PC-3 (cell line): Measurements from ENCODE around the gene TCEA2. TPM values are rescaled to one million over a fixed set of nuclear protein-coding genes. Genes with fewer than 3 reads are reported as not detected.

Experiments used
- ATAC-seq: fragments of 200-7000 bp; cut with Tn5 transposase; 2 replicates; pipeline ENCODE4 v1.9.1; 2020; ENCODE audit warnings: mild to moderate bottlenecking, moderate library complexity
- BruUV-seq: library from RNA; stranded (reverse); fragments of 400-500 nt; replicated peaks from 2 replicates; lab custom pipeline; 2021; lab: Mats Ljungman, UMichigan
- CTCF ChIA-PET: fragments of 300-600 bp; sonication (Branson Sonifier 250); formaldehyde crosslinking; loops from one replicate; lab custom pipeline; 2022; ENCODE audit warnings: antibody characterized with exemption; lab: Charles Lee
- POLR2A ChIA-PET: fragments of 300-600 bp; sonication (Branson Sonifier 250); formaldehyde crosslinking; loops from one replicate; lab custom pipeline; 2022; ENCODE audit warnings: antibody characterized with exemption; ENCODE audit not compliant: unreplicated experiment; lab: Charles Lee
- DNase-seq: peaks from one replicate; pipeline ENCODE4 v3.0.0-alpha.2; 2015
- H2AFZ ChIP-seq: fragments of 300-600 bp; sonication (generic); 2 replicates; pipeline ENCODE4 v1.6.0; 2016; ENCODE audit warnings: antibody characterized with exemption, low read length
- H3F3A ChIP-seq: fragments of 300-600 bp; sonication (generic); one replicate; pipeline ENCODE4 v1.6.0; 2017; ENCODE audit warnings: antibody characterized with exemption, low read length, control low read depth, mild to moderate bottlenecking; ENCODE audit not compliant: unreplicated experiment
- H3K27ac ChIP-seq: fragments of 300-600 bp; sonication (generic); 2 replicates; pipeline ENCODE4 v1.5.1; 2016; ENCODE audit warnings: mild to moderate bottlenecking, low read length
- H3K27me3 ChIP-seq: fragments of 300-600 bp; sonication (generic); 2 replicates; pipeline ENCODE4 v1.6.1; 2016; ENCODE audit warnings: low read length, mixed read lengths
- H3K36me3 ChIP-seq: fragments of 300-600 bp; sonication (generic); 2 replicates; pipeline ENCODE4 v1.6.1; 2016; ENCODE audit warnings: low read depth, mixed run types, low read length, mixed read lengths
- H3K4me1 ChIP-seq: fragments of 300-600 bp; sonication (generic); 2 replicates; pipeline ENCODE4 v1.5.1; 2016; ENCODE audit warnings: low read length; ENCODE audit not compliant: insufficient read depth
- H3K4me2 ChIP-seq: fragments of 300-600 bp; sonication (generic); 2 replicates; pipeline ENCODE4 v1.6.0; 2016; ENCODE audit warnings: low read length
- H3K4me3 ChIP-seq: fragments of 300-600 bp; sonication (generic); 2 replicates; pipeline ENCODE4 v1.5.1; 2016; ENCODE audit warnings: mild to moderate bottlenecking, low read length, mixed read lengths
- H3K79me2 ChIP-seq: fragments of 300-600 bp; sonication (generic); 2 replicates; pipeline ENCODE4 v1.6.1; 2017; ENCODE audit warnings: low read length, mixed read lengths
- H3K9ac ChIP-seq: fragments of 300-600 bp; sonication (generic); 2 replicates; pipeline ENCODE4 v1.6.0; 2016; ENCODE audit warnings: mild to moderate bottlenecking, low read length
- H3K9me2 ChIP-seq: fragments of 300-600 bp; sonication (generic); replicated peaks from 2 replicates; pipeline ENCODE4 v1.6.1; 2016; ENCODE audit warnings: mixed run types, low read length, mixed read lengths
- H3K9me3 ChIP-seq: fragments of 300-600 bp; sonication (generic); 2 replicates; pipeline ENCODE4 v1.6.1; 2016; ENCODE audit warnings: low read length, mixed read lengths
- H4K20me1 ChIP-seq: fragments of 300-600 bp; sonication (generic); 2 replicates; pipeline ENCODE4 v1.6.1; 2016; ENCODE audit warnings: low read length, mixed read lengths
- EZH2 ChIP-seq: fragments of 300-600 bp; sonication (generic); IDR thresholded peaks from one replicate; pipeline ENCODE4 v1.6.1; 2017; ENCODE audit warnings: antibody characterized with exemption, mild to moderate bottlenecking, low read length; ENCODE audit not compliant: unreplicated experiment
- EZH2phosphoT487 ChIP-seq: fragments of 300-600 bp; sonication (generic); IDR thresholded peaks from 2 replicates; pipeline ENCODE4 v1.6.1; 2018; ENCODE audit warnings: mild to moderate bottlenecking, antibody characterized with exemption, low read length, borderline replicate concordance
- intact Hi-C: fragments of 100-400 bp; cut with micrococcal nuclease; formaldehyde crosslinking; loops from 2 replicates; pipeline ENCODE4 v1.9.0; 2023
- total RNA-seq: library from RNA; depleted of rRNA; stranded (reverse); fragments of >200 nt; gene quantifications from 2 replicates; pipeline ENCODE4 v1.2.3, GENCODE V29; 2014
- TF ChIP-seq, protein P1 (sequence below): fragments of 300-600 bp; sonication (generic); conservative IDR thresholded peaks from 2 replicates; pipeline ENCODE4 v1.5.1; 2017; ENCODE audit warnings: antibody characterized with exemption, low read depth, mild to moderate bottlenecking, low read length

The TCEA2 gene
- total RNA-seq, 1 experiment from 2014 or later, result 19.1 TPM

DNA sequence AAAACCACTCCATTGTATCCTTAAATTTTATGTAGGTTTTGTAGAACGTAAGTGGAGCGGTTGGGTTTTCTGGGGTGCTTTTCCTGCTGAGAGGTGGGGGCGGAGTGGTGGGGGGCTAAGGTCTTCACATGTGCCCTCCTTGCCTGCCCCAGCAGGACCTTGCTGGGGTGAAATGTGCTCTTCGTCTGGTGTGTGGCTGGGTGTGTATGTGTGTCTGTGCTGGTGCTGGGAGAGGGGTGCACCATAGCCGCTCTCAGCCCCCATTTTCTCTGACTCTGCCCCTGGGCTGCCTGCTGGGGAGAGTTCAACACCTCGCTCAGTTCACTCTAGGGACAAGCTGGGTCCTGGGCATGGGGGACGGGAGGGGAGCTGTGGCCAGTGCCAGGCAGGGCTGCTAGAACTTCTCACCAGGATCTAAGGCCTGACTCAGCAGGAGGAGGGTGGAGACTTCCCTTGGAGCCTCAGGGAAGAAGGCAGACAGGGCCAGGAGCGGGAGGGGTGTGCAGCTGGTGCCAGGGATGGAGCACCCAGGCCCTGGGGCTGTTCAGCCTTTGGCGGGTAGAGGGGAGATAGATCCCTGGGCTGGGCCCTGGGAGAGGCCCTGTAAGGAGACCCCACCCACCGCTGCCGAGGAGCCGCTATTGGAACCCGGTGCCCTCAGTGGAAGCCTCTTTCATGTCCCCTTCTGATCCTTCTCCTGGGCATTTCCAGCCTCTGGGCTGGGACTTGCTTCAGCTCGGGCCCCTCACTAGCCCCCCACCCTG, 18.3 kb upstream of the TCEA2 start:
- POLR2A ChIA-PET, result no interaction called here
- Histone ChIP-seq H3K9me3 (no peaks in the 10 kb centered on the region), H3K4me2 (peak overlapping the region; percentile 35), H3F3A (peaks cover 5% of the 10 kb centered on the region), H2AFZ (0 out of 2 replicates have a peak overlapping the region, but pooled peaks have one; percentile 9), H3K79me2 (no peaks in the 10 kb centered on the region), H3K4me1 (peaks cover 26% of the 10 kb centered on the region), H3K9ac (no peak overlapping the region), H3K4me3 (no peak overlapping the region), H3K27me3 (no peaks in the 10 kb centered on the region), H3K9me2 (no peaks in the 10 kb centered on the region), H4K20me1 (no peaks in the 10 kb centered on the region), H3K27ac (peak overlapping the region; percentile 31), H3K36me3 (no peaks in the 10 kb centered on the region)
- BruUV-seq, result no TSS peak
- CTCF ChIA-PET, result interaction anchor here (0.5 to 0.7 kb wide), 2 partner anchors 9 to 172 kb away, joined by 3 read pairs; no protein-coding TSS in a partner anchor
- intact Hi-C loops, result no loop called here
- peak; percentile 83 for DNase-seq
- ATAC-seq, result peak; percentile 91
- no peak for TF ChIP-seq EZH2
- TF ChIP-seq, protein P1, sequence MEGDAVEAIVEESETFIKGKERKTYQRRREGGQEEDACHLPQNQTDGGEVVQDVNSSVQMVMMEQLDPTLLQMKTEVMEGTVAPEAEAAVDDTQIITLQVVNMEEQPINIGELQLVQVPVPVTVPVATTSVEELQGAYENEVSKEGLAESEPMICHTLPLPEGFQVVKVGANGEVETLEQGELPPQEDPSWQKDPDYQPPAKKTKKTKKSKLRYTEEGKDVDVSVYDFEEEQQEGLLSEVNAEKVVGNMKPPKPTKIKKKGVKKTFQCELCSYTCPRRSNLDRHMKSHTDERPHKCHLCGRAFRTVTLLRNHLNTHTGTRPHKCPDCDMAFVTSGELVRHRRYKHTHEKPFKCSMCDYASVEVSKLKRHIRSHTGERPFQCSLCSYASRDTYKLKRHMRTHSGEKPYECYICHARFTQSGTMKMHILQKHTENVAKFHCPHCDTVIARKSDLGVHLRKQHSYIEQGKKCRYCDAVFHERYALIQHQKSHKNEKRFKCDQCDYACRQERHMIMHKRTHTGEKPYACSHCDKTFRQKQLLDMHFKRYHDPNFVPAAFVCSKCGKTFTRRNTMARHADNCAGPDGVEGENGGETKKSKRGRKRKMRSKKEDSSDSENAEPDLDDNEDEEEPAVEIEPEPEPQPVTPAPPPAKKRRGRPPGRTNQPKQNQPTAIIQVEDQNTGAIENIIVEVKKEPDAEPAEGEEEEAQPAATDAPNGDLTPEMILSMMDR, result no peak
- TF ChIP-seq EZH2phosphoT487, result no peak

DNA sequence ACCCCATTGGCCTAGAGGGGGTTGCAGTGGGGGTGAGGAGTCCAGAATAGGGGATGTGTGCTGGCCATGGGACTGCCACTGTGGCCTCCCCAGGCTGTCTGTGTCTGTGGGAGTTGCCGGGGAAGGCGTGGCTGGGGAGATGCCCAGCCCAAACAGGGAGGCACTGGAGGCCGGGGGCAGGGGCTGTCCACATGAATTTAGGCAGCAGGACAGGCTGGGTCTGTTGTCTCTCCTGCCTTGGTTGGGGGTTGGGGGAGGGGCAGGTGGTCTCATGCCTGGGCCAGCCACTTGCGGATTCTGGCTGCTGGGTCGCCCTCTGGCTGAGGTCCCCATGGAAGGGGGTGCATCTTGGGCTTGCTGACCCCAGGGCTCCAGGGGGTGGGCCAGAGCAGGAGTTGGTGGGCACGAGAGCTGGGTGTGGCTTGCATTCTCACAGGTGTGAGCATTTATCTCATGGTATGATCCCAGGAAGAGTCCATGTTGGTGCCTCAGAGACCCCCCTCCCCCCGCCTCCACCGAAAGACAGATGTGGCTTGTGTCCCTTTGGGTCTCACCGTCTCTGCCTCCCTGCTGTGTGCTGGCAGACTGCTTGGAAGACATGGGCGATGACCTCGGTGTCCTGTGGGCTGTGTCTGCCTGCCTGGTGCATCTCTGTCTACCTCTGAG, 17.5 kb upstream of the TCEA2 start:
- ChIA-PET CTCF (no interaction called here), POLR2A (no interaction called here)
- no peak overlapping the region for H3K4me3 ChIP-seq
- peak overlapping the region; percentile 2; the same call in 1 of the 2 replicates for H3K27ac ChIP-seq
- H3K4me1 ChIP-seq, result peaks cover 28% of the 10 kb centered on the region
- DNase-seq (peak; percentile 24), ATAC-seq (peak; percentile 20)
- intact Hi-C loops, result no loop called here
- peak overlapping the region; percentile 35; the same call in 1 of the 2 replicates for H3K4me2 ChIP-seq
- H3K9me2 ChIP-seq, result no peaks in the 10 kb centered on the region
- no peaks in the 10 kb centered on the region for H3K79me2 ChIP-seq
- H3F3A ChIP-seq, result peaks cover 5% of the 10 kb centered on the region
- no TSS peak for BruUV-seq
- no peaks in the 10 kb centered on the region for H4K20me1 ChIP-seq
- no peaks in the 10 kb centered on the region for H3K27me3 ChIP-seq
- H3K36me3 ChIP-seq, result no peaks in the 10 kb centered on the region
- no peaks in the 10 kb centered on the region for H3K9me3 ChIP-seq
- H2AFZ ChIP-seq, result no peak overlapping the region
- TF ChIP-seq EZH2phosphoT487 (no peak), EZH2 (no peak)
- TF ChIP-seq, protein P1, result no peak
- H3K9ac ChIP-seq, result no peak overlapping the region

DNA sequence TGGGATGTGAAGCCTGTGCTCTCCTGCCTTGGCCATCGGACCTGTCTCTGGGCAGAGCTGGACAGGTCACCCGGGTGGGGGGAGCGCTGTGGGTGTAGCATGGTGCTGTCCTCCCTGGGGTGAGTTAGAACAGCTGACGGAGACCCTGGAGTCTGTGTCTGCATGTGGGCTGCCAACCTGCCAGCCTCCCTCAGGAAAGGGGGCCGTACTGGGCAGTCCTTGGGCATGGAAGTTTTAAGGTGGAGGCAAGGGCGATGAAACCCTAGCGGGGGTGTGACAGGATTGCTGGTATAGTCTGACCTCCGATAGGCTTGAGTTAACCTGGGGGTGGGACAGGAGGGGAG, 16.0 kb upstream of the TCEA2 start:
- TF ChIP-seq EZH2phosphoT487, result no peak
- TF ChIP-seq, protein P1, result no peak
- H3K9ac ChIP-seq, result no peak overlapping the region
- H3K79me2 ChIP-seq, result no peaks in the 10 kb centered on the region
- H3K36me3 ChIP-seq, result no peaks in the 10 kb centered on the region
- H3K4me3 ChIP-seq, result no peak overlapping the region
- ChIA-PET CTCF (no interaction called here), POLR2A (no interaction called here)
- no TSS peak for BruUV-seq
- intact Hi-C loops, result no loop called here
- H3K27ac ChIP-seq, result no peak overlapping the region
- no peaks in the 10 kb centered on the region for H4K20me1 ChIP-seq
- no peak overlapping the region for H3K4me2 ChIP-seq
- peaks cover 5% of the 10 kb centered on the region for H3F3A ChIP-seq
- no peaks in the 10 kb centered on the region for H3K9me3 ChIP-seq
- no peaks in the 10 kb centered on the region for H3K9me2 ChIP-seq
- H3K4me1 ChIP-seq, result peaks cover 24% of the 10 kb centered on the region
- no peaks in the 10 kb centered on the region for H3K27me3 ChIP-seq
- no peak overlapping the region for H2AFZ ChIP-seq
- ATAC-seq (no peak), DNase-seq (no peak)
